Measurements from ENCODE around the gene CD300LF.

CD300LF gene

DNA sequence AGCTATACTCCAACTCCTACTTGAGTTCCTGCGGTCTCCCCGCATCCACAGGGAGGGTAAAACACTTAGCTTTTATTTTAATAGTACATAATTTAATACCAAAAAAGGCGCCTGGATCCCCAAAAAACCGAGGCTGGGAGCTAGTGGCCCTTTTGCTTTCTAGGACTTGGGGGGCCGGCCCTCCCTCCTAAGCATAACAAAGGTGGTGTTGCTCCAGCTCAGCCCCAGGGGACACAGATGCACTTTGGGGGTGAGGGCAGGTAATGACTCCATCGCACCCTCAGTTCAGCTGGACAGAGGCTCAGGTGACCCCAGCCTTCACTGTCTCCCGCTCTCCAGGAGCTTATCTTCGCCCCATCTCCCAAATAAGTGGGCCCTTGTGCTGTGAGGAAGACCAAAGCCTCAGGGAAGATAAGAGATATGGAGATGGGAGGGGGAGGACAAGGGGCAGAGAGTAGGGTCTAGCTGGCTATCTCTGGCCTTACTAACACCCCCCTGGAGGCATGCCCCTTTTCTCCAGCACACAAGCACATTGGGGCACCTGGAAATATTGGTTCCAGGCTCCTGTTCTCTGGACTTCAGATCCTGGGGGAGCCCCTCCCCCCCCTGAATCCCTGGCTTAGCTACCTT is 32.9 kb upstream of the CD300LF start:
- peaks cover 43% of the 10 kb centered on the region for H3K4me1 ChIP-seq (ENCODE audit: insufficient read depth, low read length)
- peak overlapping the region; percentile 50; the same call in 1 of the 2 replicates for H3K4me3 ChIP-seq (ENCODE audit: low read length)
- no peak overlapping the region for H3K27ac ChIP-seq (ENCODE audit: low read depth, low read length)
- WGBS: 78% methylated on average over 6 of the region's 8 CpGs
- H3K27me3 ChIP-seq (ENCODE audit: insufficient read depth, low read length): peaks cover 6% of the 10 kb centered on the region; the same call in 1 of the 2 replicates
- no peak overlapping the region for H3K9ac ChIP-seq (ENCODE audit: low read depth, low read length)
- no peaks in the 10 kb centered on the region for H3K36me3 ChIP-seq (ENCODE audit: insufficient read depth, low read length)
- no peaks in the 10 kb centered on the region for H3K9me3 ChIP-seq (ENCODE audit: insufficient read depth, low read depth, low read length)

DNA sequence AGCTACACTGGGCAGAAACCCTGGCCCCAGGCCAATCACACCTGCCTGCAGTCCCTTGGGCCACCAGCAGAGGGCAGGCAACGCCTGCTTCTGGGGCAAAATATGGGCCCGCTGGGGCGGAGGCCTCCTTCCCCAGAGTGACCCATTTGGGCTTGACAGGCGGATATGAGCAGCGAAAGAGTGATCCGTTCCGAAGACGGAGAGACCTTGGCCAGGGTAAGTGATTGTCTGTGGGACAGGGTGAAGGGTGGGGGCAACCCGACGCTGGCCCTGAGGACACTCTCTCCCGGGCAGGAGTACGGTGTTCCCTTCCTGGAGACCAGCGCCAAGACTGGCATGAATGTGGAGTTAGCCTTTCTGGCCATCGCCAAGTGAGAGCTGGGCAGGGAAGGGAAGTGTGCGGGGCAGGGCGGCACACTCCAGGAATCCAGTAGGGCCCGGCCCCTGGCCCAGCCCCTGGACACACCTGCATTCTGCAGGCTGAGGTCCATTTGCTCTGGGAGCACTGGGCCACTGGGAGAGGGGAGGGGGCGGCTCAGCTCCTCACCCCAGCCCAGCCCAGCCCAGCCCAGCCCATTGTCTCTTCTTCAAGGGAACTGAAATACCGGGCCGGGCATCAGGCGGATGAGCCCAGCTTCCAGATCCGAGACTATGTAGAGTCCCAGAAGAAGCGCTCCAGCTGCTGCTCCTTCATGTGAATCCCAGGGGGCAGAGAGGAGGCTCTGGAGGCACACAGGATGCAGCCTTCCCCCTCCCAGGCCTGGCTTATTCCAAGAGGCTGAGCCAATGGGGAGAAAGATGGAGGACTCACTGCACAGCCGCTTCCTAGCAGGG is 32.2 kb upstream of the CD300LF start:
- Histone ChIP-seq H3K9me3 (ENCODE audit: insufficient read depth, low read depth, low read length) (no peaks in the 10 kb centered on the region), H3K9ac (ENCODE audit: low read depth, low read length) (no peak overlapping the region), H3K27ac (ENCODE audit: low read depth, low read length) (no peak overlapping the region), H3K36me3 (ENCODE audit: insufficient read depth, low read length) (no peaks in the 10 kb centered on the region), H3K27me3 (ENCODE audit: insufficient read depth, low read length) (peaks cover 6% of the 10 kb centered on the region; the same call in 1 of the 2 replicates), H3K4me1 (ENCODE audit: insufficient read depth, low read length) (peaks cover 38% of the 10 kb centered on the region), H3K4me3 (ENCODE audit: low read length) (peak overlapping the region; percentile 50)
- 25% methylated on average over 24 of the region's 24 CpGs for WGBS

DNA sequence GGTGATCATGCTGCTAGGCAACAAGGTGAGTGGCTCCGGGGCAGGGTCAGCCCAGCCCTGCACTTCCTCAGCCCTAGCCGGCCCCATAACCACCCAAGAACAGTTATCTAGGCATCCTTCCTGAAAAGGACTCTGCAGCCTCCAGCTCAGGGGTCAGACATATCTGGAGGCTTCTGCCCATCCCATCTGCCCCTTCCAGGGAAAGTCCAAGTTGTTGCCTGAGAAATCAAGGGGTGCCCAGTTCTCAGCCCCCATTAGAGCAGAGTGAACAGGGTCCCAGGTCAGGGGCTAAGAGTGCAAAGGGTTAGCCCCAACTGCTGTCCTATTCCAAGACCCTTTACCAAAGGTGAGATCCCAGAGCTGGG is 31.6 kb upstream of the CD300LF start:
- Histone ChIP-seq H3K27ac (ENCODE audit: low read depth, low read length) (no peak overlapping the region), H3K4me3 (ENCODE audit: low read length) (no peak overlapping the region), H3K36me3 (ENCODE audit: insufficient read depth, low read length) (no peaks in the 10 kb centered on the region), H3K9me3 (ENCODE audit: insufficient read depth, low read depth, low read length) (no peaks in the 10 kb centered on the region), H3K9ac (ENCODE audit: low read depth, low read length) (no peak overlapping the region), H3K4me1 (ENCODE audit: insufficient read depth, low read length) (peaks cover 36% of the 10 kb centered on the region), H3K27me3 (ENCODE audit: insufficient read depth, low read length) (peaks cover under 1% of the 10 kb centered on the region; the same call in 1 of the 2 replicates)
- 64% methylated on average over 2 of the region's 2 CpGs for WGBS

DNA sequence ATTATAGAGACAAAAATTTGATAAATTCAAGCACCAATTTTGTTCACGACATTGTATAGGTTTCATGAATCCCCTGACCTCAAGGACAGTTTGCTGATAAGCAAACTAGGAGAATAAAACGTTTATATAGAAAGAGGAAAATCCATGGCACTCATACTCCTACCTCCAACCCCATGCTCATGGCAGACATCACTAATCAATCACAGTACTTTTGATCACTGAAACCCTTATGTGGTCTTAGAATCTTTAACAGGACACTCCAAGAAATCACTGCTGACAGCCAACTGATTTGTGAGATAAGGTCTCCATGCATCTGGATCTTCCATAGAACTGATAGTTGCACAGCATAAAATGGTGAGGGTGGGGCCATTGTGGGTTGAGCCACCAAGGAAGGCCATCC is 31.0 kb upstream of the CD300LF start:
- Histone ChIP-seq H3K4me1 (ENCODE audit: insufficient read depth, low read length) (peaks cover 36% of the 10 kb centered on the region), H3K27ac (ENCODE audit: low read depth, low read length) (no peak overlapping the region), H3K9me3 (ENCODE audit: insufficient read depth, low read depth, low read length) (no peaks in the 10 kb centered on the region), H3K27me3 (ENCODE audit: insufficient read depth, low read length) (no peaks in the 10 kb centered on the region), H3K9ac (ENCODE audit: low read depth, low read length) (no peak overlapping the region), H3K36me3 (ENCODE audit: insufficient read depth, low read length) (no peaks in the 10 kb centered on the region), H3K4me3 (ENCODE audit: low read length) (no peak overlapping the region)
- 72% methylated on average over 2 of the region's 2 CpGs for WGBS

DNA sequence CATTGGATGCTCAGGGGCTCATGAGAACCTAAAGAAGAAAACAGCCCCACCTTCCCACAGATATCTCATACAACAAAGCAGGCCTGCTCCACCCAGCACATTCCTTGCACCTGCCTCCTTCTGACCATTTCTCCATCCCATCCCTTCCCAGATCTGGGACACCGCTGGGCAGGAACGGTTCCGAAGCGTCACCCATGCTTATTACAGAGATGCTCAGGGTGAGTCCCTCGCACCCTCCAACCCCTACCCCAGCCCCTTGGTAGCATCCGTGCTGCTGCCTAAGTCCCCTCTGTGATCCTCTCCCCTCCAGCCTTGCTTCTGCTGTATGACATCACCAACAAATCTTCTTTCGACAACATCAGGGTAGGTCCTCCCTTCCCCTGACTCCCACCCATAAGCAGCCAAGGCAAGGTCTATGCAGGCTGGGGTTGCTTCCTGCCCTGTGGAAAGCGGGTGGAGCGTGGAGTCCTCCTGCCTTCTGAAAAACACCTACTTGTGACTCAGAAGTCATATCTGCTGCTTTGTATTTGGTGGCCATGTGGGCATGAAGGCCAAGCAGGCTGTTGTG is 30.3 kb upstream of the CD300LF start:
- H3K9me3 ChIP-seq (ENCODE audit: insufficient read depth, low read depth, low read length): no peaks in the 10 kb centered on the region
- H3K36me3 ChIP-seq (ENCODE audit: insufficient read depth, low read length): no peaks in the 10 kb centered on the region
- H3K27ac ChIP-seq (ENCODE audit: low read depth, low read length): no peak overlapping the region
- peaks cover 40% of the 10 kb centered on the region for H3K4me1 ChIP-seq (ENCODE audit: insufficient read depth, low read length)
- H3K4me3 ChIP-seq (ENCODE audit: low read length): no peak overlapping the region
- 91% methylated on average over 9 of the region's 9 CpGs for WGBS
- H3K27me3 ChIP-seq (ENCODE audit: insufficient read depth, low read length): peaks cover 3% of the 10 kb centered on the region; the same call in 1 of the 2 replicates
- H3K9ac ChIP-seq (ENCODE audit: low read depth, low read length): no peak overlapping the region

DNA sequence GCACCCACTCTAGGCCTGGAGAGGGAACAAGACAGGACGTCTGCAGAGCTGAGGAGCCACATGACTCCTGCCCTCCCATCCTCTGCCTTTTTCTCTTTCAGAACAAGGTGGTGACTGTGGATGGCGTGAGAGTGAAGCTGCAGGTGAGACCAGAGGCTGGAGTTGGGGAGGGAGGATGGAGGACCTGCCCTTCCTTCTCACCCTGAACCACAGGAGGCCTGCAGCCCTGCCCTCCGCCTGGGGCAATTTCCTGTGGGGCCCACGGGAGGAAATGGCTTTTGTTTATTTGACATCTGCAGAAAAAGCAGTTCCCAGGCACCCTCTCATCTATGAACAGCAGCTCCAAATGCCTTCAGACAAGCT is 29.4 kb upstream of the CD300LF start:
- WGBS: 15% methylated on average over 2 of the region's 4 CpGs
- Histone ChIP-seq H3K9ac (ENCODE audit: low read depth, low read length) (no peak overlapping the region), H3K9me3 (ENCODE audit: insufficient read depth, low read depth, low read length) (no peaks in the 10 kb centered on the region), H3K4me1 (ENCODE audit: insufficient read depth, low read length) (peaks cover 37% of the 10 kb centered on the region), H3K27ac (ENCODE audit: low read depth, low read length) (no peak overlapping the region), H3K36me3 (ENCODE audit: insufficient read depth, low read length) (no peaks in the 10 kb centered on the region), H3K27me3 (ENCODE audit: insufficient read depth, low read length) (peaks cover 11% of the 10 kb centered on the region), H3K4me3 (ENCODE audit: low read length) (no peak overlapping the region)

DNA sequence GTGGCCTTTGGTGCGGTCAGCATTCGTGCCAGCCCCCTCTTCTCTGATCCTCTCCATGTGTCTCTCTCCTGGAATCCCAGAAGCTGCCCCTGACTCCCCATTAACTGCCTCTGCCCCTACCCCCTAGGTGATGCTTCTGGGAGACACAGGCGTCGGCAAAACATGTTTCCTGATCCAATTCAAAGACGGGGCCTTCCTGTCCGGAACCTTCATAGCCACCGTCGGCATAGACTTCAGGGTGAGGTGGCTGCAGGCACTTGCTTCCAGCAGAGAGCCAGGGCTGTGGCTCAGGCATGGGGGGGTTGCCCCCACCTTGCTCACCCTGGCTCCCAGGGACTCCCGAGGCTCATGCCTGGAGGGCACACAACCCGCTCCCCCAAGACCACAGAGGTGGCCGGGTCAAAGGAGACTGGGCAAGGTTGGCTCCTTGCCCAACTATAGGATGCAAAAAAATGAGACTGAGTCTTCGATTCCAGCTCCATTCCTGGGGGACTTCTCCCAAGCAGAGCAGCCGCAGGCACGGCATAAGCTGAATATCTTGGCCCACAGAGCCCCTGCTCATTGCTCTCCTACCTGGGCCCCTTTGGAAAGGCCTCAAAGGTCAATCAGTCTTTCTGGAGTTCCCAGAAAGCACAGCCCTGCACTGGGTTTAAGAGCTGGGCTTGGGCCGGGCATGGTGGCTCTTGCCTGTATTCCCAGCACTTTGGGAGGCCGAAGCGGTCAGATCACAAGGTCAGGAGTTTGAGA is 28.1 kb upstream of the CD300LF start:
- Histone ChIP-seq H3K9me3 (ENCODE audit: insufficient read depth, low read depth, low read length) (no peaks in the 10 kb centered on the region), H3K4me3 (ENCODE audit: low read length) (no peak overlapping the region), H3K36me3 (ENCODE audit: insufficient read depth, low read length) (no peaks in the 10 kb centered on the region), H3K4me1 (ENCODE audit: insufficient read depth, low read length) (peaks cover 23% of the 10 kb centered on the region), H3K9ac (ENCODE audit: low read depth, low read length) (no peak overlapping the region), H3K27me3 (ENCODE audit: insufficient read depth, low read length) (peaks cover 23% of the 10 kb centered on the region), H3K27ac (ENCODE audit: low read depth, low read length) (no peak overlapping the region)
- 94% methylated on average over 17 of the region's 17 CpGs for WGBS

DNA sequence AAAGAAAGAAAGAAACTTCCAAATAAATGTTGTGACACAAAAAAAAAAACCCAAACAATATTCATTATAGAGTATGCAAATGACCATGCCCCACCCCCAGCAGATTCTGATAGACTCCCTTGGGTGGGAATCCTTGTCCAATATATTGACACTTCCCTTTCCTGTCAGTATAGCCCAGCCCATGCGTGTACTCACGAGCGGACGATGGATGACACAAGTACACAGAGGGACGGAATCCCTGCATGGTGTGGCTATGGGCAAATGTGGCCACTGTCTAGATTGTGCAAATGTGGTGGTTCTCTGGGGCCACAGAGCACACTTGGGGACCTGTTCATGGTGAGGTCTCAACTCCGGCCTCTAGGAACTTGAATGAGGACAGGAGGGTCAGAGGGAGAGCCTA is 27.4 kb upstream of the CD300LF start:
- Histone ChIP-seq H3K9ac (ENCODE audit: low read depth, low read length) (no peak overlapping the region), H3K9me3 (ENCODE audit: insufficient read depth, low read depth, low read length) (no peaks in the 10 kb centered on the region), H3K4me3 (ENCODE audit: low read length) (no peak overlapping the region), H3K4me1 (ENCODE audit: insufficient read depth, low read length) (peaks cover 17% of the 10 kb centered on the region; the same call in 1 of the 2 replicates), H3K27me3 (ENCODE audit: insufficient read depth, low read length) (peaks cover 30% of the 10 kb centered on the region), H3K27ac (ENCODE audit: low read depth, low read length) (no peak overlapping the region), H3K36me3 (ENCODE audit: insufficient read depth, low read length) (no peaks in the 10 kb centered on the region)
- WGBS: 97% methylated on average over 6 of the region's 6 CpGs

DNA sequence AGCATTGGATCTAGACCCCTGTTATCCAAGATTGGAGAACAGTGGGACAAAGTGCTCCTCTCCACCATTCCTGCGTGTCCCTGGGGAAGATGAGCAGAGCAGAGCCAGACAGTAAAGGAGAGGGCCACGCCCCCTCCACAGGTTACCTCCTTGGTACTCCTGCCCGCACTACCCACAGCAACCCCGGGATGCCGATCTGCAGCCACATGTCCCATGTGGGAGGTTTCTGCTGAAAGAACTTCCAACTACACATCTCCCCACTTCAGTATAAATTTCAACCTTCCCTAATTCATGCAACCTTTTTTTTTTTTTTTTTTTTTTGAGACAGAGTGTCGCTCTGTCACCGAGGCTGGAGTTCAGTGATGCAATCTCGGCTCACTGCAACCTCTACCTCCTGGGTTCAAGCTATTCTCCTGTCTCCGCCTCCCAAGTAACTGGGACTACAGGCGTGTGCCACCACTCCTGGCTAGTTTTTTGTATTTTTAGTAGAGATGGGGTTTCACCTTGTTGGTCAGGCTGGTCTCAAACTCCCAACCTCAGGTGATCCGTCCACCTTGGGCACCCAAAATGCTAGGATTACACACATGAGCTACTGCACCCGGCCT is 26.6 kb upstream of the CD300LF start:
- peaks cover 13% of the 10 kb centered on the region; the same call in 1 of the 2 replicates for H3K4me1 ChIP-seq (ENCODE audit: insufficient read depth, low read length)
- no peak overlapping the region for H3K4me3 ChIP-seq (ENCODE audit: low read length)
- H3K36me3 ChIP-seq (ENCODE audit: insufficient read depth, low read length): no peaks in the 10 kb centered on the region
- peaks cover 32% of the 10 kb centered on the region for H3K27me3 ChIP-seq (ENCODE audit: insufficient read depth, low read length)
- 92% methylated on average over 12 of the region's 12 CpGs for WGBS
- no peak overlapping the region for H3K9ac ChIP-seq (ENCODE audit: low read depth, low read length)
- H3K9me3 ChIP-seq (ENCODE audit: insufficient read depth, low read depth, low read length): no peaks in the 10 kb centered on the region
- H3K27ac ChIP-seq (ENCODE audit: low read depth, low read length): no peak overlapping the region

DNA sequence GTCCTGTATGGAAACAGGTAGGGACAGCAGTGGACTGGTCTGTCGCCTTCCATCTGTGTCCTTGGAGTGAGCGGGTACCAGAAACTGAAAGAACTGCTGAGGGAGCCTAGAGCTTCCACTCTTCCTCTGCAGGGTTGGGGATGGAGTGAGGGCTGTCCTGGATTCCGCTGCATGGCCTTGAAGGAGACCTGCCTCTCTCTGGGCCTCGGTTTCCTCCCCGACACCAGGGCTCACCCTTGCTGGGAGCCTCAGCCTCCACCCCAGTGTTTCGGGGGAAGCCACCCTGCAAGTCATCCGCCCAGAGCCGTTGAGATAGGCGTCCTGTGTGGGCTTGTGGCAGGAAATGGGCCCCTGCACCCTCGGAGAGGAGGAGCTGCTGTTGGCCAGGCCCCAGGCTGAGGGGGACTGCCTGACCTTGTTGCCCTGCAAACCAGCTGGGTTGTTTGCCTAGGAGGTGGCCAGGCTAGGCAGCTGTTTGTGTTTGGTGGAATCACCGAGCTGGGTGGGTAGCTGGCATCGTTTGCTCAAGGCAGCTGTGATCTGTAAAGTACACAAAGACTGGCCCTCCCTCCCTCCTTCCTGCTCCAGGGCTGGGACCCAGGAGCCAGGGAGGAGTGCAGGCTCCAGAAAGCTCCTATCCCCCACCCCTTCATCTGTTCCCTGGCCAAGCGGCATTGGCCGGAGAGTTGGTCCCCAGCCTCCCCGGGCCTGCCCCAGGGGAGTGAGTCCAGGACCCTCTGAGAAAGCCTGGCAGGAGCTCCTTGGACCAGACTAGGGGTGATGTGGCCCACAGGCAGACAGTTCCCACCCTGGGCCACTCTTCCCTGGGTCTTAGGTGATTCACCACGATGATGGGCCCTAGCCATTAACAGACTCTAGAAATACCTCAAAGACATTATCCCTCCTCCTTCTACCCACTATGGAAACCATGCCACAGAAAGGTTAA is 25.6 kb upstream of the CD300LF start:
- H3K9me3 ChIP-seq (ENCODE audit: insufficient read depth, low read depth, low read length): no peaks in the 10 kb centered on the region
- 71% methylated on average over 16 of the region's 16 CpGs for WGBS
- no peaks in the 10 kb centered on the region for H3K36me3 ChIP-seq (ENCODE audit: insufficient read depth, low read length)
- peak overlapping the region; percentile 70 for H3K4me3 ChIP-seq (ENCODE audit: low read length)
- H3K9ac ChIP-seq (ENCODE audit: low read depth, low read length): no peak overlapping the region
- H3K4me1 ChIP-seq (ENCODE audit: insufficient read depth, low read length): peaks cover 13% of the 10 kb centered on the region; the same call in 1 of the 2 replicates
- no peak overlapping the region for H3K27ac ChIP-seq (ENCODE audit: low read depth, low read length)
- H3K27me3 ChIP-seq (ENCODE audit: insufficient read depth, low read length): peaks cover 36% of the 10 kb centered on the region

Measured in HUES64 (cell line).